ENCODE results near the gene SLC27A3.

DNA sequence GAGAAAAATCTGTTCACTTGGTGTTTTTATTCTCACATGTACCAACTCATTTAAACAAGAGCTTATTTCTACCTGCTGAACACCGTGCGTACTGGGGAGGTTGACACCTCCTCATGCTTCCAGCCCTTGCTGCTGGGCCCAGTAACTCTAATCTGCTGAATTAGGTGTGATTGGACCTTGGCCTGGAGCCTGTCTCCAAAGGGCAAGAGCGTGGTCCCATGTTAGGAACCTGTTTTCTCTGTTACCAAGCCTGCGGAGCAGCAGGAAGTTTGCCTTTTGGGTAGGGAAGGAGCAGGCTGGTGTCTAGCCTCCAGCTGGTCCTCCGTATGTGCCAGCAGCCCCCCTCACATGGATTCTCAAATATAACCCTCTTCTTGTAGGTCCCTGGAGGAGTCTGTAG, 10.9 kb upstream of the SLC27A3 start:
- TF ChIP-seq, protein P1, sequence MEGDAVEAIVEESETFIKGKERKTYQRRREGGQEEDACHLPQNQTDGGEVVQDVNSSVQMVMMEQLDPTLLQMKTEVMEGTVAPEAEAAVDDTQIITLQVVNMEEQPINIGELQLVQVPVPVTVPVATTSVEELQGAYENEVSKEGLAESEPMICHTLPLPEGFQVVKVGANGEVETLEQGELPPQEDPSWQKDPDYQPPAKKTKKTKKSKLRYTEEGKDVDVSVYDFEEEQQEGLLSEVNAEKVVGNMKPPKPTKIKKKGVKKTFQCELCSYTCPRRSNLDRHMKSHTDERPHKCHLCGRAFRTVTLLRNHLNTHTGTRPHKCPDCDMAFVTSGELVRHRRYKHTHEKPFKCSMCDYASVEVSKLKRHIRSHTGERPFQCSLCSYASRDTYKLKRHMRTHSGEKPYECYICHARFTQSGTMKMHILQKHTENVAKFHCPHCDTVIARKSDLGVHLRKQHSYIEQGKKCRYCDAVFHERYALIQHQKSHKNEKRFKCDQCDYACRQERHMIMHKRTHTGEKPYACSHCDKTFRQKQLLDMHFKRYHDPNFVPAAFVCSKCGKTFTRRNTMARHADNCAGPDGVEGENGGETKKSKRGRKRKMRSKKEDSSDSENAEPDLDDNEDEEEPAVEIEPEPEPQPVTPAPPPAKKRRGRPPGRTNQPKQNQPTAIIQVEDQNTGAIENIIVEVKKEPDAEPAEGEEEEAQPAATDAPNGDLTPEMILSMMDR (IDR thresholded peaks at IDR 0.05): no peak
- TF ChIP-seq POLR2A (IDR thresholded peaks at IDR 0.05): no peak

All from esophagus squamous epithelium (tissue), 4 donors.